ENCODE results near the gene NRP2. TPM values are rescaled to one million over a fixed set of nuclear protein-coding genes. Genes with fewer than 3 reads are reported as not detected.

NRP2 gene
- total RNA-seq, 4 donors from 2014 or later, result 128 to 196 (median 176) TPM

- no peak for DNase-seq (ENCODE audit: low spot score in 2 of 2)
- WGBS, 2 donors, result 94% methylated on average over 3 of the region's 3 CpGs
- no peak for TF ChIP-seq EP300 (IDR thresholded peaks at IDR 0.05)
- no peak for TF ChIP-seq CTCF (IDR thresholded peaks at IDR 0.05)
- TF ChIP-seq POLR2A (IDR thresholded peaks at IDR 0.05), result no peak
- Histone ChIP-seq H3K27me3 (no peaks in the 10 kb centered on the region), H3K27ac (no peak overlapping the region), H3K4me3 (no peak overlapping the region), H3K9me3 (no peaks in the 10 kb centered on the region), H3K4me1 (no peaks in the 10 kb centered on the region), H3K36me3 (no peaks in the 10 kb centered on the region)
These were observed 124.9 kb downstream of the NRP2 start for GRCh38 chr2:205807229-205807628.

GRCh38 chr2:205807758-205808157 lies 125.5 kb downstream of the NRP2 start:
- no peak for DNase-seq (ENCODE audit: low spot score in 2 of 2)
- Histone ChIP-seq H3K27ac (no peak overlapping the region), H3K27me3 (no peaks in the 10 kb centered on the region), H3K36me3 (no peaks in the 10 kb centered on the region), H3K4me3 (no peak overlapping the region), H3K9me3 (no peaks in the 10 kb centered on the region), H3K4me1 (no peaks in the 10 kb centered on the region)
- TF ChIP-seq POLR2A (IDR thresholded peaks at IDR 0.05), result no peak
- no peak for TF ChIP-seq CTCF (IDR thresholded peaks at IDR 0.05)
- TF ChIP-seq EP300 (IDR thresholded peaks at IDR 0.05), result no peak
- WGBS, 2 donors, result 84 to 87% methylated on average over 6 of the region's 6 CpGs

GRCh38 chr2:205808486-205809121 lies 126.3 kb downstream of the NRP2 start:
- TF ChIP-seq POLR2A (IDR thresholded peaks at IDR 0.05) (no peak), EP300 (IDR thresholded peaks at IDR 0.05) (no peak), CTCF (IDR thresholded peaks at IDR 0.05) (no peak)
- Histone ChIP-seq H3K36me3 (no peaks in the 10 kb centered on the region), H3K4me3 (no peak overlapping the region), H3K27me3 (no peaks in the 10 kb centered on the region), H3K4me1 (no peaks in the 10 kb centered on the region), H3K27ac (no peak overlapping the region), H3K9me3 (no peaks in the 10 kb centered on the region)
- DNase-seq (ENCODE audit: low spot score in 2 of 2), result no peak
- 55 to 95% methylated on average over 7 of the region's 7 CpGs for WGBS, 2 donors

GRCh38 chr2:205811387-205811786 lies 129.1 kb downstream of the NRP2 start:
- Histone ChIP-seq H3K27ac (no peak overlapping the region), H3K27me3 (no peaks in the 10 kb centered on the region), H3K36me3 (no peaks in the 10 kb centered on the region), H3K4me1 (no peaks in the 10 kb centered on the region), H3K9me3 (peaks cover 0 to 6% (median 0%) of the 10 kb centered on the region in 4 donors), H3K4me3 (no peak overlapping the region)
- WGBS, 2 donors, result 74 to 91% methylated on average over 1 of the region's 1 CpG
- TF ChIP-seq POLR2A (IDR thresholded peaks at IDR 0.05) (no peak), EP300 (IDR thresholded peaks at IDR 0.05) (peak in 1 of 2 donors; percentile 14), CTCF (IDR thresholded peaks at IDR 0.05) (no peak)
- no peak for DNase-seq (ENCODE audit: low spot score in 2 of 2)

- Histone ChIP-seq H3K36me3 (no peaks in the 10 kb centered on the region), H3K4me1 (no peaks in the 10 kb centered on the region), H3K9me3 (peaks cover 0 to 6% (median 0%) of the 10 kb centered on the region in 4 donors), H3K27ac (no peak overlapping the region), H3K4me3 (no peak overlapping the region), H3K27me3 (no peaks in the 10 kb centered on the region)
- TF ChIP-seq EP300 (IDR thresholded peaks at IDR 0.05) (no peak), CTCF (IDR thresholded peaks at IDR 0.05) (no peak), POLR2A (IDR thresholded peaks at IDR 0.05) (no peak)
- 84 to 88% methylated on average over 1 of the region's 1 CpG for WGBS, 2 donors
- no peak for DNase-seq (ENCODE audit: low spot score in 2 of 2)
These were observed 131.7 kb downstream of the NRP2 start for GRCh38 chr2:205814039-205814364.
